ENCODE data around the gene NRG2.

DNA sequence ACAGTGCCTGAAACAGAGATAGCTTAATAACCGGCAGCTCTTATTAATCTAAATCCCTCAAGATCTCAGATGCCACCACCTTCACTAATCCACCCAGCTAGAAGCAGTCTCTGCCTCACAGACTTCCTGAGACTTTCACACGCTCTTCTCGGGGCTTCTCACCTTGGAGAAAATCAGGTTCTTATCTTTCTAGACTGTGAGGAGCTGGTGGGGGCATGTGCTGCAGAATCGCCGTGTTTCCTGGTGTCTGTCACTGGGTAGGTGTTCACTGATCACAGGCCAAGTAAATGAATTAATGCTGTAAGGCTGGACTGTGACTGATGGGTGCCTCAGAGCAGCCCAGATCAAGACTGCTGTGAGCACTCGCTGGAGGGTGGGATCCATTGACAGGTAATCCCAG is 145.8 kb downstream of the NRG2 start:
- TF ChIP-seq, protein P1, sequence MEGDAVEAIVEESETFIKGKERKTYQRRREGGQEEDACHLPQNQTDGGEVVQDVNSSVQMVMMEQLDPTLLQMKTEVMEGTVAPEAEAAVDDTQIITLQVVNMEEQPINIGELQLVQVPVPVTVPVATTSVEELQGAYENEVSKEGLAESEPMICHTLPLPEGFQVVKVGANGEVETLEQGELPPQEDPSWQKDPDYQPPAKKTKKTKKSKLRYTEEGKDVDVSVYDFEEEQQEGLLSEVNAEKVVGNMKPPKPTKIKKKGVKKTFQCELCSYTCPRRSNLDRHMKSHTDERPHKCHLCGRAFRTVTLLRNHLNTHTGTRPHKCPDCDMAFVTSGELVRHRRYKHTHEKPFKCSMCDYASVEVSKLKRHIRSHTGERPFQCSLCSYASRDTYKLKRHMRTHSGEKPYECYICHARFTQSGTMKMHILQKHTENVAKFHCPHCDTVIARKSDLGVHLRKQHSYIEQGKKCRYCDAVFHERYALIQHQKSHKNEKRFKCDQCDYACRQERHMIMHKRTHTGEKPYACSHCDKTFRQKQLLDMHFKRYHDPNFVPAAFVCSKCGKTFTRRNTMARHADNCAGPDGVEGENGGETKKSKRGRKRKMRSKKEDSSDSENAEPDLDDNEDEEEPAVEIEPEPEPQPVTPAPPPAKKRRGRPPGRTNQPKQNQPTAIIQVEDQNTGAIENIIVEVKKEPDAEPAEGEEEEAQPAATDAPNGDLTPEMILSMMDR (IDR thresholded peaks at IDR 0.05; ENCODE audit: insufficient read depth, low read length) = no peak
- no peak for TF ChIP-seq POLR2AphosphoS5 (IDR thresholded peaks at IDR 0.05; ENCODE audit: low read depth)

Measured in HL-60 (cell line).